Epithelial cell of proximal tubule (primary cell): ENCODE measurements around the gene CDCA3. TPM values are rescaled to one million over a fixed set of nuclear protein-coding genes. Genes with fewer than 3 reads are reported as not detected.

Source experiments
- DNase-seq: peaks from one replicate; pipeline ENCODE4 v3.0.0-alpha.2; 2011; ENCODE audit warnings: low read depth
- H3K4me3 ChIP-seq: 2 replicates; pipeline ENCODE4 v1.5.1; 2011; ENCODE audit warnings: low read depth, mild to moderate bottlenecking, low read length
- total RNA-seq: library from RNA; depleted of rRNA; stranded (reverse); fragments of >200 nt; gene quantifications from 2 replicates; pipeline ENCODE4 v1.2.3, GENCODE V29; 2015
- TF ChIP-seq, protein P1 (sequence below): conservative IDR thresholded peaks from 2 replicates; pipeline ENCODE4 v1.5.1; 2012; ENCODE audit warnings: low read depth, mild to moderate bottlenecking, low read length

CDCA3 gene
- total RNA-seq, 1 donor from 2014 or later, result 85.0 TPM

DNA sequence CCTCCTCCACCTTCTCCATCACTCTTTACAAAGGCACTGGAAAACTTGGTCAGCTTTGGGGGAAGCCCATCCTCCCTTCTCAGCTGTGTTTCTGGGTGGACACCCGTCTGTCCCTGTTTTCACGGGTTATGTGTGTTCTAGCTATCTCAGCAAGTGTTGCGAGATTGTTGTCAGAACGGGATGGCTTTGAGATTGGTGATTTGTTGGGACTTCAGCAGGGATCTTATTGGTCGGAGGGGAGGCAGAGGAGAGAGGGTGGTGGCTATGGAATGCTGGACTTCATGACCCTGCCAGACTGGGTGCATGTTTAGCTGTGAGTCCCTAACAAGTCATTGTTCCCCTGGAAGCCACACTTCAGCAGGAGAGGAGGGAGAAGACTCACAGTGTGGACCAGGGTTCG, 3.0 kb upstream of the CDCA3 start:
- DNase-seq, result no peak
- H3K4me3 ChIP-seq, result no peak overlapping the region
- TF ChIP-seq, protein P1, sequence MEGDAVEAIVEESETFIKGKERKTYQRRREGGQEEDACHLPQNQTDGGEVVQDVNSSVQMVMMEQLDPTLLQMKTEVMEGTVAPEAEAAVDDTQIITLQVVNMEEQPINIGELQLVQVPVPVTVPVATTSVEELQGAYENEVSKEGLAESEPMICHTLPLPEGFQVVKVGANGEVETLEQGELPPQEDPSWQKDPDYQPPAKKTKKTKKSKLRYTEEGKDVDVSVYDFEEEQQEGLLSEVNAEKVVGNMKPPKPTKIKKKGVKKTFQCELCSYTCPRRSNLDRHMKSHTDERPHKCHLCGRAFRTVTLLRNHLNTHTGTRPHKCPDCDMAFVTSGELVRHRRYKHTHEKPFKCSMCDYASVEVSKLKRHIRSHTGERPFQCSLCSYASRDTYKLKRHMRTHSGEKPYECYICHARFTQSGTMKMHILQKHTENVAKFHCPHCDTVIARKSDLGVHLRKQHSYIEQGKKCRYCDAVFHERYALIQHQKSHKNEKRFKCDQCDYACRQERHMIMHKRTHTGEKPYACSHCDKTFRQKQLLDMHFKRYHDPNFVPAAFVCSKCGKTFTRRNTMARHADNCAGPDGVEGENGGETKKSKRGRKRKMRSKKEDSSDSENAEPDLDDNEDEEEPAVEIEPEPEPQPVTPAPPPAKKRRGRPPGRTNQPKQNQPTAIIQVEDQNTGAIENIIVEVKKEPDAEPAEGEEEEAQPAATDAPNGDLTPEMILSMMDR, result no peak

DNA sequence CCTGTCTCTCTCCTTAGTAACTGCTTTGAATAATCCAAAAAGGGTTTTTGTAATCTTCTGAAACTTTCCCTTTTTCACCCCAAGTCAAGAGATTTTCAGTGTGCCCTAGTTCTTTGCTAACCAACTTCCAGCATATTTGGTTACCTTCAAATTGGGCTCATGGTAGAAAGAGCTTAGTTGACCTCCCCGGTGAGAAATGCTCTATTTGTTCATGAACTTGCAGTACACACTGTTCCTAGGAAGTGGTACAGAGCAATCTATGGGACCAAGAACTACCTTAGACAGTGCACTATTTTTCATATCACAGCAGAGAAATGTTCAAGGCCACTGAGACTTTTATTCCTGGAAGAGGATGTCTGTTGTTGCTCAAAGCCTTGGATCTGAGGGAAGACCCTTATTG, 2.5 kb upstream of the CDCA3 start:
- peak overlapping the region; percentile 97 for H3K4me3 ChIP-seq
- TF ChIP-seq, protein P1, result no peak
- DNase-seq, result no peak

DNA sequence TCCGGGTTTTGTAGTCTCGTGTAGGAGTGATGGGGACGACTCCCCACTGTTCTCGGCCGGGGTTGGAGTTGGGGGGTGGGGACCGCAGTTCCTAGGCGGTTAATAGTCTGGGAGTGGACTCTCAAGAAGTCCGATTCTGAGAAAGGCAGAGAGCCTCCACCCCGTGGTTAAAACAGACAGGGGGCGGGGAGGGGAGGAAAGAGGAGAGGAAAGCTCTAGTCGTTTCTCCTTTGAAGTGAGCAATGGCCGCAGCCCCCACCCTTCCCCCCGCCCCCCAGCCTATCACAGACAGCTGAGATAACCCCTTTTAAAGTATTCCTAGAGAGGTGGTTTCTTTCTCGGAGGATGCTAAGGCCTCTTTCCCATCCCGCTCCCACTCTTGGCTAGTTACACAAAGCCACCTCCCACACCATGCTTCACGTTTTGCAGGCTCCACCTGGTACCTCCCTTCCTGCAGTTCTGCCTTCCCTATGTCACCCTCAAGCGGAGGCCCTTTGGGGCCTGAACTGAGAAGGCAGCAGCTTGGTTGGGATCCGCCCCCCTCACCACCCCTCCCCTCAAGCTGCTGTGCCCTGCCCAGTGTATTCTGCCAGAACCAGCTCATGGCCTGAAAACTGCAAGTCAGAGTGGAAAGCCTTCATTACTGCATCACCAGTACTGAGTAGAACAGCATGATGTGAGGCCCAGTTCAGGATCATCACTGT, 1.7 kb upstream of the CDCA3 start:
- peak overlapping the region; percentile 97 for H3K4me3 ChIP-seq
- no peak for DNase-seq
- TF ChIP-seq, protein P1, result no peak

DNA sequence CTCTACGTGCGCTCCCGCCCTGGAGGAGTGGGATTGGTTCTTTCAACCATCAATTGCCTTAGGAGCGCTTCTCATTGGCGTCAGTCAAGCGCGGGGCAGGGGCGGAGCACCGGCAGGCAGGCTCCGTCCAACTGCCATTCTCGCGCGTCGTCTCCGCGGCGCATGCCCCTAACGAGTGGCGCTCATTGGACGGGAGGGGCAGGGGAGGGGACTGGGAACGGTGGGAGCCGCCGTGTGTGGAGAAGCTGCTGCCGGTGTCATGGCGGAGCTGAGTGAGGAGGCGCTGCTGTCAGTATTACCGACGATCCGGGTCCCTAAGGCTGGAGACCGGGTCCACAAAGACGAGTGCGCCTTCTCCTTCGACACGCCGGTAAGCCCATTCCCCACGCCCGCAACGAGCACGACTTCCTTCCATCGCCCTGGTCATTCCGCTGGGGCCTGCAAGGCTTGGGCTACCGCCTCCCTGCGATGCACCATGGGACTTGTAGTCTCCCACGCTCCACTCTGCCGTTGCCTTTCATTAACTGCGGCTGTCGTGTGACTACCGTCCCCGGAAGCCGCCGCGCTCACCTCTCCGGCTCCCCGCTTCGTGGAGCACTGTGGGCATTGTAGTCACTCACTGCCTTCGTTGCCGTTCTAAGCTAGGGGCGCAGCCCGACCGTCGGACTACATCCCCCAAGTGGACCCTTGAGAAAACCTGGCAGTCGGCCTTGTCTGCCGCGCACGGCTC, 1.0 kb upstream of the CDCA3 start, which contains the start of gene USP5:
USP5 (plus strand) TSS at position 230 of the 730 bp plus-strand sequence; CDS start at position 260, 30 bp downstream.
- TF ChIP-seq, protein P1, result no peak
- H3K4me3 ChIP-seq, result peak within 1 kb of the TSS; percentile 97
- peak; percentile 93 for DNase-seq

DNA sequence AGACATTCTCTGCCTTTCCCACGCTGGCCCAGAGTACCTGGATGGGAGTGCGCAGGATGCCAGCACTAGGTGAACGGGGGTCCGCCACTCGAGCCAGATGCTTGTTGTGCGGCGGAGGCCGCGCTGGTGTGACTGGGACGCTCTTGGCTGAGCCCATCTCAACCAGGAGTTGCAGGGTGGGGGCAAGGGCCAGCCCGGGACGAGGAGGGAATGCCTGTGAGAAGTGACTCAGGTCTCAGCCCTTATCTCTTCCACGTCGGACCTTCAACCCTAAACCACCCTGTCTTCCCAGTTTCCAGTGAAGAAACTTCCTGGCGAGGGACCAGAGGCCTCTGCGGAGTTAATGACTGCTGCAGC, 312 bp downstream of the CDCA3 start:
- peak overlapping the region; percentile 97 for H3K4me3 ChIP-seq
- TF ChIP-seq, protein P1, result no peak
- DNase-seq, result no peak

DNA sequence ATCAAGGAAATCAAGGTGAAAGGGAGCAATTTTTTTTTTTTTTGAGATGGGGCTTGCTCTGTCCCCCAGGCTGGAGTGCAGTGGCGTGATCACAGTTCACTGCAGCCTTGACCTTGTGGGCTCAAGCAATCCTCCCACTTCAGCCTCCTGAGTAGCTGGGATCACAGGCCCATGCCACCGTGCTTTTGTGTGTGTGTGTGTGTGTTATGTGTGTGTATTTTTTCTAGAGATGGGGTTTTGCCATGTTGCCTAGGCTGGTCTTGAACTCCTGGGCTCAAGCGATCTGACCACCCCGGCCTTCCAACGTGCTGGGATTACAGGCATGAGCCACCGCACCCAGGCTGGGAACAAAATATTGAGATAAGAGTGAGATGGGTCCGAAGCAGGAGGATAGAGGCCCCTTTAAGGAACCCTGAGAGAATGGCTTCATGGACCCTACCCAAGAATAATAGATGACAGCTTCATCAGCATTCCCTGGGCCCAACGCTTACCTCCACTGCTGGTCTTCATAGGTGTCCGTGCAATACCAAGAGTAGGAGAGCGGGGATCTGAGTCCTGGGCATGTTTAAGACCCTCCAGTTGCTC, 1.0 kb downstream of the CDCA3 start:
- no peak for DNase-seq
- TF ChIP-seq, protein P1, result no peak
- peak overlapping the region; percentile 97 for H3K4me3 ChIP-seq
